Aortic smooth muscle cell (primary cell): ENCODE data around the gene BEND2. TPM values are rescaled to one million over a fixed set of nuclear protein-coding genes. Genes with fewer than 3 reads are reported as not detected.

Experiments
- total RNA-seq: library from RNA; depleted of rRNA; stranded (reverse); fragments of >200 nt; gene quantifications from 2 replicates; pipeline ENCODE4 v1.2.3, GENCODE V29; 2014

Gene BEND2
- not detected in 2 replicates for total RNA-seq

GRCh38 chrX:18220786-18221185 lies at the start of gene BEND2:
BEND2 (minus strand) TSS chrX:18220886; CDS start chrX:18220750, 136 bp downstream.

Other genes starting within 250 kb of the BEND2 start
- gene SCML2, start 133.8 kb upstream of the BEND2 start, total RNA-seq, result 1.2 TPM in 2 replicates
- gene CDKL5, start 204.7 kb upstream of the BEND2 start, total RNA-seq, result 1.7 and 2.8 TPM in 2 replicates